HG03442 (cell line): ENCODE results near the gene SHISA5.
"Not testable (repeated sequence)": the region's sequence is repeated elsewhere in the genome, so short reads cannot be mapped to it uniquely, and the experiment has no call there.

Experiments used
- ATAC-seq: cut with Tn5 transposase; IDR thresholded peaks from one replicate; pipeline ENCODE4 v1.9.1; 2021; ENCODE audit warnings: mild to moderate bottlenecking, moderate library complexity; ENCODE audit not compliant: unreplicated experiment

The SHISA5 gene

GRCh38 chr3:48463703-48464102 lies 40.3 kb downstream of the SHISA5 start:
- ATAC-seq, result no peak

- ATAC-seq, result not testable (repeated sequence)
Observed at GRCh38 chr3:48461767-48462166, 42.2 kb downstream of the SHISA5 start.

GRCh38 chr3:48460517-48460902 lies 43.5 kb downstream of the SHISA5 start:
- ATAC-seq, result no peak

DNA sequence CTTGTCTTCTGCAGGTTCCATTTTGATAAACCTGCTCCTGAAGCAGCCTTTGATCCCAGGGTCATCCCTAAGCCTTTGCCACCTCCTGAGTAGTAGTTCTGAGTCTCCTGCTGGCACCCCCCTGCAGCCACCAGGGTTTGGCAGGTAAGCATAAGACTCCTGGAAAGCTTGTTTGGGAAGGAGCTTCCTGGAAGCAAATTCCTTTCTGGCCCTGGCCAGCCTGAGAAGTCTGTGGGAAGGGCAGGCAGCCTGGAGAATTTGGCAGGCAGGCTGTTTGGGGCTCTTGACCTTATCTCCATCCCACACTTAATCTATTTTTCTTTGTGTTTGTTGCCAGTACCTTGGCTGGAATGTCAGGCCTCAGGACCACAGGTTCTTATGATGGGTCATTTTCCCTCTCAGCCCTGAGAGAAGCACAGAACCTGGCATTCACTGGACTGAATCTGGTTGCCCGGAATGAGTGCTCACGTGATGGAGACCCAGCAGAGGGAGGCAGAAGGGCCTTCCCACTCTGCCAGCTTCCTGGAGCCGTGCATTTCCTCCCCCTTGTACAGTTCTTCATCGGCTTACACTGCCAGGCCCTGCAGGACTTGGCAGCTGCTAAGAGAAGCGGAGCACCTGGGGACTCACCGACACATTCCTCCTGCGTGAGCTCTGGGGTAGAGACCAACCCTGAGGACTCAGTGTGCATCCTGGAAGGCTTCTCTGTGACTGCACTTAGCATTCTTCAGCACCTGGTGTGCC lies 44.0 kb downstream of the SHISA5 start:
- ATAC-seq, result no peak

DNA sequence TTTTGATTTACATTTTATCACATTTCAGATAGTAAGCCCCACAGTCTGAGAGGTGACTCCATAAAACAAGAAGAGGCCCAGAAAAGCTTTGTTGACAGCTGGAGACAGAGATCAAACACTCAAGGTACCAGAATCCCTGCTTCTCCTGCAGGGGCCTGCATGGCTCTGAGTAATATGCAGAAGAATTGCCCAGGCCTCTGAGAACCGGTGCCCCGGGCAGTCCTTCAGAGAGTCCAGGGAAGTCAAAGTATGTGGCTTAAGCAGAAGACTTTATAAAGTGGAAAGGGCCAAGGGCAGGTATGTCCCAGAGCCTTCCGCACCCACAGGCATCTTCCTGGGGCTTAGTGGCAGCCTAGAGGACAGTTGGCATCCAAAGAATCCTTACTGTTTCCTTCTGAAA lies 44.6 kb downstream of the SHISA5 start:
- no peak for ATAC-seq

- no peak for ATAC-seq
Observed at GRCh38 chr3:48456456-48456855, 47.5 kb downstream of the SHISA5 start.

DNA sequence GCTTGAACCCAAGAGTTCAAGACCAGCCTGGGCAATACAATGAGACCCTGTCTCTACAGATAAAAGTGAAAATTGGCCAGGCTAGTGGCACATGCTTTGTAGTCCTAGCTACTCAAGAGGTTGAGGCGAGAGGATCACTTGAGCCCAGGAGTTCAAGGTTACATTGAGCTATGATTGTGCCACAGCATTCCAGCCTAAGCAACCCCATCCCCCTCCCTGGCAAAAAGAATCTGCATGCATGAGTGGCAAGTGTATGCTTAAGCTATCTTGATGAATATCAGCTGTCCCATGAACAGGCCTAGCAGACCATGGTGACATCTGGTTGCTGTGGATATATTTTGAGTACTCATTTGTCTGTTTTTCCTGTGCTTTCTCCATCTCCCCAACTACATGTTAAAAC lies 52.7 kb downstream of the SHISA5 start:
- no peak for ATAC-seq

DNA sequence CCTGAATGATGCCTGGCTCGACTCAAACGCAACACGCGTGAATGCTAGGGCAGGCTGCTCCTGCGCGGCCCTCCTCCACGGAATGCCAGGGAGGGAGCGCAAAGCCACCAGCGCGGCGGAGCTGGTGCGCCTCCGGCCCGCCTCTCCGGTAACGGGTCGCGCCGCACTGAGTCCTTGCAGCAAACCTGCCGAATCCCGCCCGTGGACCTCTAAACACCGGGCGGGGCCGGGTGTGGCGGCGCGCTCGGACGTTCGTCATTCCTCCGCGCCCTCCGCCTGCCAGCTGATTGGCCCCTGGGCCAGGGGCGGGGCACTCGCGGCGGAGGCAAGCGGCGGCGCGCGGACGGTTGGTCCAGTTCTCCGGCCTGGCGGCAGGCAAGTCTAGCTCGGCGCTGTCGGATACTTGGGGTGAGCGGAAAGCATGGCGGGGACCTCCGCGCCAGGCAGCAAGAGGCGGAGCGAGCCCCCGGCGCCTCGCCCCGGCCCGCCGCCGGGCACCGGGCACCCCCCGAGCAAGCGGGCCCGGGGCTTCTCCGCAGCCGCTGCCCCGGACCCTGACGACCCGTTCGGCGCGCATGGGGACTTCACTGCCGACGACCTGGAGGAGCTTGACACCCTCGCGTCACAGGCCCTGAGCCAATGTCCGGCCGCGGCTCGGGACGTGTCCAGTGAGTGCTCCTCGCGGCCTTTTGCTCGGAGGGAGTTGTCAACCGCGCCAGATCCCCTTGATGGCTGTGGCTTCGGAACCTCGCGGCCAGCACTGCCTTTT lies 57.4 kb downstream of the SHISA5 start, which contains the start of gene ATRIP:
Gene ATRIP (plus strand): TSS at position 313 of the 769 bp plus-strand sequence. CDS start 109 bp downstream, at position 422.
- peak; percentile 87 for ATAC-seq

DNA sequence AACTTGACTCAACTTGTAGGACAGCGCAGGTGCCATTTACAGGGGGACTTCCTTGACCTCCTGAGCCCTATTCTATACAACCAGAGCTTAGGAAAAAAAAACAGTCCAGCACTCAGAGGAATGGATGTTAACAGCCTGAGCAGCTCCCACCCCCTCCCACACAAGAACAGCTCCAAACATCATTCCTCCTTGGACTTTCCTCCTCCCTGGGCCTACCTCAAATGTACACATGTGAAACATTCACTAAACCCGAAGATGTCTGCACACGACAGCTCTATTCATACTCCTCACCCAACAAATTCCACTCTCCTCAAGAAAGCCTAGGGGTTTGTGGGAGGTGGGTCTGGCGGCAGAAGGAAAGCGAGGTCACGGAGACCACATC lies 57.9 kb downstream of the SHISA5 start:
- no peak for ATAC-seq

GRCh38 chr3:48445277-48445882 lies 58.6 kb downstream of the SHISA5 start:
- no peak for ATAC-seq

DNA sequence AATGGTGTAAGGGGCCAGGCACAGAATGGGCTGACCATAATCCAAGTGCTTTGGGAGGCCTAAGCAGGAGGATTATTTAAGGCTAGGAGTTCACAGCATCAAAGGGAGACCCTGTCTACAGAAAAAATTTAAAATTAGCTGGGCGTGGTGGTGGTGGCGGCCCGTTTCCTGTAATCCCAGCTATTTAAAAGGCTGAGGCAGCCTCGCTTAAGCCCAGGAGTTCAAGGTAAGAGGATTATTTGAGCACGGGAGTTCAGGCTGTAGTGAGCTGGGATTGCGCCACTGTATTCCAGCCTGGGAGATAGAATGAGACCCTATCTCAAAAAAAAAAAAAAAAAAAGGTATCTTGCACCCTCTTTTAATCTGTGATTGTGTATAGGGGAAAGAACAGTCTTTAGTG lies 62.0 kb downstream of the SHISA5 start:
- ATAC-seq, result no peak

GRCh38 chr3:48440590-48440958 lies 63.4 kb downstream of the SHISA5 start:
- ATAC-seq, result peak; percentile 6

- ATAC-seq, result peak; percentile 96
Observed at GRCh38 chr3:48439820-48440589, 64.0 kb downstream of the SHISA5 start, which contains the start of the genes CCDC51 and TMA7. Gene CCDC51, minus strand, starts transcription at chr3:48440119. Its CDS starts 4,991 bp downstream, at chr3:48435128. Gene TMA7, plus strand, starts transcription at chr3:48440257. Its CDS starts 40 bp downstream, at chr3:48440297.

DNA sequence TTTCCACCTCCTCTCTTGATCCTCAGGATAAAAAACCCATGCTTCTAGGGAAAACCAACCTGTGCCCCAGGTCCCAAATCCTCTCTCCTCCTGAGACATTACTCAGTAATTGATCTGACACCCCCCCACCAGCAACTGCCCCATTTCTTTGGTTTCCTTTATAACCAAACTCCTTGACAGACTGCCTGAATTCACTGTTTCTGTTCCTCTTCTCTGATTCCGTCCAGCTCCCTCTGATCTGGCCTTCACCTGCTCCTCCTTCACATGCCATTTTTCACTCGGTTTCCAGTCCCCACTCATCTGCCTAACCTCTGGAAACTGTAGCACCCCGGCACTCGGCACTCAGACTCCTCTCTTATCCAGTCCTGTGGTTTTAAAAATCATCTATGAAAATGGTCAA lies 66.2 kb downstream of the SHISA5 start:
- ATAC-seq, result no peak

GRCh38 chr3:48436855-48437254 lies 67.1 kb downstream of the SHISA5 start:
- no peak for ATAC-seq

GRCh38 chr3:48436477-48436787 lies 67.5 kb downstream of the SHISA5 start:
- no peak for ATAC-seq

DNA sequence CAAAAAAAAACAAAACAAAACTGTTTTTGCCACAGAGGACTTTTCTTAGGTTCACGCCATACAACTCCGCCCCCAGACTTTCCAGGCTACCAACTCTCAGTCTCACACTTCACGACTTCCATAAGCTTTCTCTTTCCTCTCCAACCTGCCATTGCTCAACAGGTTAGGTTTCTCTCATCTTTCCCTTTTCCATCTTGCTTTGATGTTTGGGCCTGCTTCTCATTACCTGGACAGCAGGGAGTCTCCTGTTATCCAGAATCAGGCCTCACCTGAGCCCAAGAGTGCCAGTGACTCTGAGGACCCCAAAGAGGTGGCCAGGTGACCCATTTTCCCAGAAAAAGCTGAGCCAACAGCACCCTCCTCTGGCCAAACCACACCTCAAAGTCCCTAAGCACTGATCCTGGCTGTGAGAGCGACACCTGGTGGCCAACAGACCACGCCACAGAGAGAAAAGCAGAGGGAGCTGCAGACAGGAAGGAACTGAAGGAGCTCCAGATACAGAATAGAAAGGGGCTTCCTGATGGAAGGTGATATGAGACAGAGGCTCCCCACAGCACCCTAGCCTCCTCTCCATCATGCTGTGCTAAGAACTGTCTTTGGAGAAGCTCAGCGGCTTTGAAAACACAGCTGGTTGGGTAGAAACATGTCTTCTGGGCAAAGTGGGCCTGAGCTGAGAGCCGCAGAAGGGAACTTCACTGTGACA lies 68.0 kb downstream of the SHISA5 start:
- no peak for ATAC-seq

DNA sequence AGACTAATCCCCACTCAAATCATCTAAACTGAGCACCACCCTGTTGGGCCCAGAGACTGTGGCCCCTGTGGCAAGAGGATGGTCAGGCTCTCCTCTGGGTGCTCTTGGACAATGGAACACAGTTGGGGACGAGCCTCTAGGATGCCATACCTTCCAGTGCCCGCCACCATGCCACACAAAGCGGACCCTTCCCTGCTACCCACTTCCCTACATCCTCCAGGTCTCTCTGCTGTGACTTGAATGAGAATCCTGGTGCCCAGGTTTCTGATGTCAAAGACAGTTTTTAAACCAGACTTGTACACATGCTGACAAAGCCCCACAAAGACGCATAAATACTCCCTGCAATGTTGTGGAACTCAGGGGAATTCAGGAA lies 68.8 kb downstream of the SHISA5 start:
- no peak for ATAC-seq

DNA sequence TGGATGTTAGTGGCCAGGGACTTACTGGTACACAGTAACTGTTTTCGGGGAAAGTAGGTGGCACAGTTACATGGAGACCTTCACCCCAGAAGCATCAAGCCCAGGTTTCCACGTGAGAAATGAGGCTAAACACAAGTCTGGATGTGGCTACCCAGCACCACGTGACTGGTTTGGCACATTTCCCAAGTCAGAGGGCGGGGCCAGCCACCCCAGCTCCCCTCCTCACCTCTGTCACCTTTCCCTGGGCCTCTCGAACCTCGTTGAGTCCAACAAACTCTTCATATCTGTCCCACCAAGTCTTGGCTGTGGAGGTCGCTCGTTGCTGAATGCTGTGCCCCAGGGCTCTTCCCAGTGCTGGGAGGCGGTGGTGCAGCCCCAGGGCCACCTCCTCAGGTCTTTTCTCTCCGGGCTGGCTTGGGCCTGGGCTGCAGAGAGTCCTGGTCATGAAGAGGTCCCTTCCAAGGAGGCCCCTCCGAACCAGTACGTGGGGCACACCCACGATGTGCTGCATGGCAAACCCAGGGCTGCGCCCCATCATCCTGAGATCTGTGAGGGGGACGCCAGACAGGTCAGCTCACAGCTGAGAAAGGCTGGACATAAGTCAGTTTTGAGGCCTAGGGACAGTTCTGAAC lies 69.3 kb downstream of the SHISA5 start:
- no peak for ATAC-seq

DNA sequence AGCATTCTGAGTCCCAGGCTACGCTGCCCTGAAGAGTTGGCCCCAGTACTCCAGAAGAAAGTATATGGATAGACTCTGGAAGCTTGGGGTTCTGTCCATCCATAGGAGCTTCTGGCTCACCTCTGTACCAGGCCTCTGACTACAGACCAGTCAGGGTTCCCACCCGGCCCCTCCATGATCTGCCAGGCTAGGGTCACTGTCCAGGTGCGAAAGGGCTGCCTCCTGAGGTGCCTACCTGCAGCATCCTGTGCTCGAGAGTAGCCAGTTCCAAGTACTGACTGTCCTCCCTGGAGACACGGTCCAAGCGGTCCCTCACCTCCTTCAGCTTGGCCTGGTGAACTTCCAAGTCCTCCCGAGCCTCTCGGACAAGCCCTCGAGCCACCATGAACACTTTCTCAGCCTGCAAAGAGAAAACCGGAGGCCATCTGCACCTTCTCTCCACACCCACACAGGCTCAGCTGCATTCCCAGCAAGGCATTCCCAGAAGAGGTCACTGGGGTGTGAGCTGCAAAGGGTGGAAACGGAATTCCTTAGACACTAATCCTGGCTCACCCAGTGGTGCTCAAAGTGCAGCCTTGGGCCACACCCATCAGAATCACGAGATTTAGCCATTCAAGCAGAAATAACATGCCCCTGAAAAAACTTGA lies 70.4 kb downstream of the SHISA5 start:
- no peak for ATAC-seq
